GM12891 (cell line): ENCODE data around the gene ASPHD2.

Source experiments
- POLR2AphosphoS5 ChIP-seq: IDR thresholded peaks from 2 replicates; pipeline ENCODE4 v1.6.1; 2011; ENCODE audit warnings: low read depth, low read length, control low read depth
- POU2F2 ChIP-seq: IDR thresholded peaks from 2 replicates; pipeline ENCODE4 v1.6.1; 2011; ENCODE audit warnings: low read depth, mild to moderate bottlenecking, control low read depth, low read length, moderate library complexity

GRCh38 chr22:26383968-26384556 is 45.0 kb upstream of the ASPHD2 start:
- TF ChIP-seq POLR2AphosphoS5 = no peak
- no peak for TF ChIP-seq POU2F2
